Sigmoid colon (tissue), 4 donors: ENCODE measurements around the gene BCL2L13.

Experiments used
- POLR2AphosphoS5 ChIP-seq, 4 donors: sonication (generic); formaldehyde crosslinking; IDR thresholded peaks; one replicate each; pipeline ENCODE4 v1.6.1; 2017; ENCODE audit warnings: antibody characterized with exemption in 4 of 4
- TF ChIP-seq, protein P1 (sequence below), 4 experiments: fragments of 450-650 bp in 3 of 4; fragments of 200-600 bp in 1 of 4; IDR thresholded peaks; one replicate each; pipeline ENCODE4 v1.5.1; 2016 to 2019; ENCODE audit warnings: antibody characterized with exemption in 4 of 4, mild to moderate bottlenecking in 3 of 4, moderate library complexity in 2 of 4

DNA sequence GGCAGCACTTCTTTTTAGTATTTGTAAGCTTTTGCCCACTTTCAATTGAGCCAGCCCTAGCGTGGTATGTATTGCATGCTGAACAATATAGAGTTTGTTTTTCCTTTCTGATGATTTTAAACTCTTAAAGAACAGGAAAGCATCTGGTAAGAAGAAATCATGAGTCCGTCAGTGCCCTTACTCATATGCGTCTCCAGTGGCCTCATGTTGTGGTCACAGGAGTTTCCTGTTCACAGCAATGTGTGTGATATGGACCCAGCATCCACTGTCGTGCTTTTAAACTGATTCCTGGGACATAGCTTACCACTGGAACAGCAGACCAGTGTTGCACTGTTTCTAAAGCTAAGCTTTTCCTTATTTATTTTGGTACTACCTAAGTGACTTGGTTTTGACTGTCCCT is 95.6 kb downstream of the BCL2L13 start:
- TF ChIP-seq, protein P1, sequence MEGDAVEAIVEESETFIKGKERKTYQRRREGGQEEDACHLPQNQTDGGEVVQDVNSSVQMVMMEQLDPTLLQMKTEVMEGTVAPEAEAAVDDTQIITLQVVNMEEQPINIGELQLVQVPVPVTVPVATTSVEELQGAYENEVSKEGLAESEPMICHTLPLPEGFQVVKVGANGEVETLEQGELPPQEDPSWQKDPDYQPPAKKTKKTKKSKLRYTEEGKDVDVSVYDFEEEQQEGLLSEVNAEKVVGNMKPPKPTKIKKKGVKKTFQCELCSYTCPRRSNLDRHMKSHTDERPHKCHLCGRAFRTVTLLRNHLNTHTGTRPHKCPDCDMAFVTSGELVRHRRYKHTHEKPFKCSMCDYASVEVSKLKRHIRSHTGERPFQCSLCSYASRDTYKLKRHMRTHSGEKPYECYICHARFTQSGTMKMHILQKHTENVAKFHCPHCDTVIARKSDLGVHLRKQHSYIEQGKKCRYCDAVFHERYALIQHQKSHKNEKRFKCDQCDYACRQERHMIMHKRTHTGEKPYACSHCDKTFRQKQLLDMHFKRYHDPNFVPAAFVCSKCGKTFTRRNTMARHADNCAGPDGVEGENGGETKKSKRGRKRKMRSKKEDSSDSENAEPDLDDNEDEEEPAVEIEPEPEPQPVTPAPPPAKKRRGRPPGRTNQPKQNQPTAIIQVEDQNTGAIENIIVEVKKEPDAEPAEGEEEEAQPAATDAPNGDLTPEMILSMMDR (IDR thresholded peaks at IDR 0.05) = no peak
- no peak for TF ChIP-seq POLR2AphosphoS5 (IDR thresholded peaks at IDR 0.05)
